K562 (cell line): Measurements from ENCODE around the gene TAF5. TPM values are rescaled to one million over a fixed set of nuclear protein-coding genes. Genes with fewer than 3 reads are reported as not detected.
A peak's percentile ranks its signal among the peaks of the same experiment; 100 is the strongest.

Experiments
- ATF1 ChIP-seq, 2 experiments: fragments of 450-650 bp in 1 of 2; IDR thresholded peaks; 2 replicates each; pipeline ENCODE4 v1.6.1; 2016; ENCODE audit warnings: missing compliant biosample characterization in 1 of 2, missing genetic modification characterization in 1 of 2
- BHLHE40 ChIP-seq: IDR thresholded peaks from 2 replicates; pipeline ENCODE4 v1.6.1; 2011; ENCODE audit warnings: low read length, improper control_type of control experiment
- MEIS2 ChIP-seq: fragments of 450-650 bp; IDR thresholded peaks from 2 replicates; pipeline ENCODE4 v1.6.1; 2014; ENCODE audit warnings: mild to moderate bottlenecking; ENCODE audit not compliant: partially characterized antibody
- MYC ChIP-seq, 2 experiments: fragments of 250-450 bp in 1 of 2; sonication (Bioruptor Pico) in 1 of 2; IDR thresholded peaks; 2 replicates each; pipeline versions ENCODE4 v1.5.1 to v1.6.1; 2012 to 2021; ENCODE audit warnings: low read depth in 2 of 2, borderline replicate concordance in 1 of 2, improper control_type of control experiment in 1 of 2, low read length in 1 of 2, mild to moderate bottlenecking in 1 of 2, moderate library complexity in 1 of 2
- POLR2B ChIP-seq: fragments of 450-650 bp; IDR thresholded peaks from 2 replicates; pipeline ENCODE4 v1.6.1; 2018; ENCODE audit warnings: low read depth; ENCODE audit not compliant: partially characterized antibody
- PRDM10 ChIP-seq: fragments of 450-650 bp; IDR thresholded peaks from 2 replicates; pipeline ENCODE4 v1.6.1; 2018; ENCODE audit not compliant: partially characterized antibody
- RB1 ChIP-seq: fragments of 450-650 bp; IDR thresholded peaks from 2 replicates; pipeline ENCODE4 v1.6.1; 2017; ENCODE audit warnings: low read depth, mild to moderate bottlenecking
- SRSF1 ChIP-seq: fragments of 200-400 bp; formaldehyde crosslinking; IDR thresholded peaks from 2 replicates; pipeline ENCODE4 v1.6.1; 2017; ENCODE audit warnings: mild to moderate bottlenecking, low read depth, low read length, moderate library complexity
- THAP12 ChIP-seq: fragments of 250-450 bp; sonication (Bioruptor Pico); IDR thresholded peaks from 2 replicates; pipeline ENCODE4 v1.9.0; 2021; ENCODE audit warnings: mild to moderate bottlenecking, inconsistent platforms
- YY1 ChIP-seq, 3 experiments: IDR thresholded peaks; 2 replicates each; pipeline ENCODE4 v1.6.1; 2011; ENCODE audit warnings: low read length in 2 of 3, mild to moderate bottlenecking in 2 of 3, moderate library complexity in 2 of 3, borderline replicate concordance in 1 of 3, control low read depth in 1 of 3, low read depth in 1 of 3; ENCODE audit not compliant: insufficient read depth in 3 of 3, insufficient replicate concordance in 2 of 3, control insufficient read depth in 1 of 3, insufficient read length in 1 of 3; ENCODE audit errors: extremely low read depth in 1 of 3
- polyA plus RNA-seq, 8 experiments: library from polyadenylated mRNA; depleted of rRNA in 4 of 8; stranded (reverse) in 5 of 8; unstranded in 3 of 8; fragments of >200 nt; fragmentation: Nextera tagmentation in 2 of 8; fragmentation: Illumina TruSeq in 1 of 8; extraction: Ambion mirVana in 2 of 8; extraction: Trizol in 1 of 8; gene quantifications; 2 replicates each; pipeline versions ENCODE4 v1.2.1 to v1.2.3, GENCODE V29; 2011 to 2014; ENCODE audit warnings: inconsistent platforms in 1 of 8, missing spikeins in 1 of 8
- total RNA-seq, 7 experiments: library from RNA; depleted of rRNA in 6 of 7; stranded (reverse); fragments of >200 nt in 6 of 7; fragmentation: Illumina TruSeq in 2 of 7; extraction: Trizol in 2 of 7; gene quantifications; 2 replicates each; pipeline versions ENCODE4 v1.2.1 to v1.2.3, GENCODE V29; 2011 to 2021; ENCODE audit warnings: low replicate concordance in 1 of 7
- TF ChIP-seq, protein P1 (sequence below), 2 experiments: fragments of 150-350 bp in 1 of 2; IDR thresholded peaks; 2 replicates each; pipeline ENCODE4 v1.6.1; 2012 to 2016; ENCODE audit warnings: low read depth in 2 of 2, low read length in 2 of 2, mild to moderate bottlenecking in 1 of 2, moderate library complexity in 1 of 2
- TF ChIP-seq, protein P2 (sequence below): fragments of 200-800 bp; sonication (Bioruptor generic); IDR thresholded peaks from 2 replicates; pipeline ENCODE4 v1.6.1; 2017; ENCODE audit warnings: missing genetic modification characterization, missing compliant biosample characterization

The TAF5 gene
- total and polyA plus RNA-seq, 9 of the 15 experiments (the other 6 are each of a cell fraction or from before 2014, with no cell fraction given) = 4.2 to 11.9 (median 9.3) TPM

DNA sequence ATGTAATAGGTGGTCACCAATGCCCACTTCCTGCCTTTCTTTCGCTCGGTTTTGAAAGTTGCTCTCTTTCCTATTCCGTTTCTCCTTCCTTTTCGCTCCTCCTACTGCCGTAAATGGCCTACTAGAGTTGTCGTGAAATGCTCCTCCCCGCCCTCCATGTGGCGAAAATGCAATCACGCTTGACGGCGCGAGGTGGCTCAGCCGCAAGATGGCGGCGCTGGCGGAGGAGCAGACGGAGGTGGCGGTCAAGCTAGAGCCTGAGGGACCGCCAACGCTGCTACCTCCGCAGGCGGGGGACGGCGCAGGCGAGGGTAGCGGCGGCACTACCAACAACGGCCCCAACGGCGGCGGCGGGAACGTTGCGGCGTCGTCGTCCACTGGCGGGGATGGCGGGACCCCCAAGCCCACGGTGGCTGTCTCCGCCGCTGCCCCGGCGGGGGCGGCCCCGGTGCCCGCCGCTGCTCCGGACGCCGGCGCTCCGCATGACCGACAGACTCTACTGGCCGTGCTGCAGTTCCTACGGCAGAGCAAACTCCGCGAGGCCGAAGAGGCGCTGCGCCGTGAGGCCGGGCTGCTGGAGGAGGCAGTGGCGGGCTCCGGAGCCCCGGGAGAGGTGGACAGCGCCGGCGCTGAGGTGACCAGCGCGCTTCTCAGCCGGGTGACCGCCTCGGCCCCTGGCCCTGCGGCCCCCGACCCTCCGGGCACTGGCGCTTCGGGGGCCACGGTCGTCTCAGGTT, at the start of gene TAF5 (continued):
- peak; percentile 7 for TF ChIP-seq PRDM10
- peak; percentile 79 for TF ChIP-seq RB1
- TF ChIP-seq BHLHE40 = 0 out of 2 replicates have a peak, but pooled peaks have one; percentile 5
- TF ChIP-seq THAP12 (CRISPR knock-in tag) = 0 out of 2 replicates have a peak, but pooled peaks have one; percentile 76
- TF ChIP-seq, protein P1, sequence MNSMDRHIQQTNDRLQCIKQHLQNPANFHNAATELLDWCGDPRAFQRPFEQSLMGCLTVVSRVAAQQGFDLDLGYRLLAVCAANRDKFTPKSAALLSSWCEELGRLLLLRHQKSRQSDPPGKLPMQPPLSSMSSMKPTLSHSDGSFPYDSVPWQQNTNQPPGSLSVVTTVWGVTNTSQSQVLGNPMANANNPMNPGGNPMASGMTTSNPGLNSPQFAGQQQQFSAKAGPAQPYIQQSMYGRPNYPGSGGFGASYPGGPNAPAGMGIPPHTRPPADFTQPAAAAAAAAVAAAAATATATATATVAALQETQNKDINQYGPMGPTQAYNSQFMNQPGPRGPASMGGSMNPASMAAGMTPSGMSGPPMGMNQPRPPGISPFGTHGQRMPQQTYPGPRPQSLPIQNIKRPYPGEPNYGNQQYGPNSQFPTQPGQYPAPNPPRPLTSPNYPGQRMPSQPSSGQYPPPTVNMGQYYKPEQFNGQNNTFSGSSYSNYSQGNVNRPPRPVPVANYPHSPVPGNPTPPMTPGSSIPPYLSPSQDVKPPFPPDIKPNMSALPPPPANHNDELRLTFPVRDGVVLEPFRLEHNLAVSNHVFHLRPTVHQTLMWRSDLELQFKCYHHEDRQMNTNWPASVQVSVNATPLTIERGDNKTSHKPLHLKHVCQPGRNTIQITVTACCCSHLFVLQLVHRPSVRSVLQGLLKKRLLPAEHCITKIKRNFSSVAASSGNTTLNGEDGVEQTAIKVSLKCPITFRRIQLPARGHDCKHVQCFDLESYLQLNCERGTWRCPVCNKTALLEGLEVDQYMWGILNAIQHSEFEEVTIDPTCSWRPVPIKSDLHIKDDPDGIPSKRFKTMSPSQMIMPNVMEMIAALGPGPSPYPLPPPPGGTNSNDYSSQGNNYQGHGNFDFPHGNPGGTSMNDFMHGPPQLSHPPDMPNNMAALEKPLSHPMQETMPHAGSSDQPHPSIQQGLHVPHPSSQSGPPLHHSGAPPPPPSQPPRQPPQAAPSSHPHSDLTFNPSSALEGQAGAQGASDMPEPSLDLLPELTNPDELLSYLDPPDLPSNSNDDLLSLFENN (IDR thresholded peaks at IDR 0.05; ENCODE audit: low read depth in 2 of 2, low read length in 2 of 2) = 0 out of 4 replicates have a peak, but pooled peaks of 1 of the 2 experiments have one; percentile 35
- TF ChIP-seq SRSF1 = no peak
- TF ChIP-seq, protein P2, sequence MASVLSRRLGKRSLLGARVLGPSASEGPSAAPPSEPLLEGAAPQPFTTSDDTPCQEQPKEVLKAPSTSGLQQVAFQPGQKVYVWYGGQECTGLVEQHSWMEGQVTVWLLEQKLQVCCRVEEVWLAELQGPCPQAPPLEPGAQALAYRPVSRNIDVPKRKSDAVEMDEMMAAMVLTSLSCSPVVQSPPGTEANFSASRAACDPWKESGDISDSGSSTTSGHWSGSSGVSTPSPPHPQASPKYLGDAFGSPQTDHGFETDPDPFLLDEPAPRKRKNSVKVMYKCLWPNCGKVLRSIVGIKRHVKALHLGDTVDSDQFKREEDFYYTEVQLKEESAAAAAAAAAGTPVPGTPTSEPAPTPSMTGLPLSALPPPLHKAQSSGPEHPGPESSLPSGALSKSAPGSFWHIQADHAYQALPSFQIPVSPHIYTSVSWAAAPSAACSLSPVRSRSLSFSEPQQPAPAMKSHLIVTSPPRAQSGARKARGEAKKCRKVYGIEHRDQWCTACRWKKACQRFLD (CRISPR knock-in tag) = no peak
- peak; percentile 77; the same call in 1 of the 2 replicates for TF ChIP-seq MYC (IDR thresholded peaks at IDR 0.05; ENCODE audit: low read depth, low read length)
- TF ChIP-seq MYC (CRISPR knock-in tag; IDR thresholded peaks at IDR 0.05; ENCODE audit: borderline replicate concordance, low read depth) = no peak
- TF ChIP-seq MEIS2 = no peak
- peak; percentile 96 to 99 (median 98) for TF ChIP-seq YY1 (IDR thresholded peaks at IDR 0.05; ENCODE audit: borderline replicate concordance in 1 of 3, control insufficient read depth in 1 of 3, extremely low read depth in 1 of 3, insufficient read depth in 3 of 3, insufficient read length in 1 of 3, insufficient replicate concordance in 2 of 3, low read depth in 1 of 3, low read length in 2 of 3)
- TF ChIP-seq POLR2B = peak; percentile 91
- no peak for TF ChIP-seq ATF1 (CRISPR knock-in tag; IDR thresholded peaks at IDR 0.05)
- no peak for TF ChIP-seq ATF1 (tag; IDR thresholded peaks at IDR 0.05)
